ENCODE data around the gene TBC1D24.
A peak's percentile ranks its signal among the peaks of the same experiment; 100 is the strongest.
"Not testable (repeated sequence)": the region's sequence is repeated elsewhere in the genome, so short reads cannot be mapped to it uniquely, and the experiment has no call there.

Gene TBC1D24

GRCh38 chr16:2518823-2519710 lies 44.1 kb downstream of the TBC1D24 start:
- no peak for DNase-seq

DNA sequence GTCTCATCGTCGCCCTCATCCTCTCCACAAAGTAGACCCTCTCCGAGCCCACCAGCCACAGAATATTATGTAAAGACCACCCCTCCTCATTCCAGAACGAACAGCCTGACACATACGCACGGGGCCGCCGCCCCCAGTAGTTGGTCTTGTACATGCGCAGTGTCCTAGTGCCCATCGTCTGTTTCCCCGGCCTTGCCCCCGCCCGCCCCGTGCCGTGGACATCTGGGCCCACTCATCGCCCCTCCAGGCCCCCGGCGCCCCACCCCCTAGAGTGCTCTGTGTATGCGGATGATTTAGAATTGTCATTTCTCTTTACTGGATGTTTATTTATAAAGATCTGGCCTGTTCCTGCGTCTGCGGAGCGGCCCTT lies 44.8 kb downstream of the TBC1D24 start:
- no peak for DNase-seq

GRCh38 chr16:2520097-2520783 lies 45.3 kb downstream of the TBC1D24 start, which contains the start of gene AMDHD2:
Gene AMDHD2, plus strand, starts transcription at chr16:2520371. Its CDS starts 88 bp downstream, at chr16:2520459.
- DNase-seq: peak; percentile 90

DNA sequence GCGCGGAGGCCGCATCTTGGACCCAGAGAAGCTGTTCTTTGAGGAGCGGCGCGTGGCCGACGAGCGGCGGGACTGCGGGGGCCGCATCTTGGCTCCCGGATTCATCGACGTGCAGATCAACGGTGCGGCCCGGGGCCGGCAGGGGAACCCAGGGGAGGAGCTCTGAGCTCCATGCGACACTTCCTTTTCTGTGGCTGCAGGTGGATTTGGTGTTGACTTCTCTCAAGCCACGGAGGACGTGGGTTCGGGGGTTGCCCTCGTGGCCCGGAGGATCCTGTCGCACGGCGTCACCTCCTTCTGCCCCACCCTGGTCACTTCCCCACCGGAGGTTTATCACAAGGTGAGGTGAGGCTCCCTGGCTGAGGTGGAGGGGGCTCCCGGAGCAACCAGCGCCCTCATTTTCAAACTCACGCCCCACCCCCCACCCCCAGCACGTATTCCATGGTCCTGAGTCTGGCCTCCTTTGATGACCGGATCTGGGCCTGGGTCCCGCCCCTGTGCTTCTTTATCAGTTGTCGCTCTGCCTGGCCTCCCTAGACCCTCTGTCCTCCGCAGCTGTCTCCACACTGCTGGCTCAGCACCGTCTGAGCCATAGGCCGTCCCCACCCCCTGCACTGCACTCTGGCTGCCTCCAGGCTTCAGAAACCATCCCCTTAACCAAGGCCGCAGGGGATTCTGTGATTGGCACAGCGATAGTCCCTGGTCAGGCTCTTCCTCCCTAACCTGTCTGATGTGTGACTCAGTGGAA lies 46.0 kb downstream of the TBC1D24 start:
- DNase-seq: no peak

- DNase-seq: no peak
Observed at GRCh38 chr16:2523801-2524231, 48.9 kb downstream of the TBC1D24 start.

DNA sequence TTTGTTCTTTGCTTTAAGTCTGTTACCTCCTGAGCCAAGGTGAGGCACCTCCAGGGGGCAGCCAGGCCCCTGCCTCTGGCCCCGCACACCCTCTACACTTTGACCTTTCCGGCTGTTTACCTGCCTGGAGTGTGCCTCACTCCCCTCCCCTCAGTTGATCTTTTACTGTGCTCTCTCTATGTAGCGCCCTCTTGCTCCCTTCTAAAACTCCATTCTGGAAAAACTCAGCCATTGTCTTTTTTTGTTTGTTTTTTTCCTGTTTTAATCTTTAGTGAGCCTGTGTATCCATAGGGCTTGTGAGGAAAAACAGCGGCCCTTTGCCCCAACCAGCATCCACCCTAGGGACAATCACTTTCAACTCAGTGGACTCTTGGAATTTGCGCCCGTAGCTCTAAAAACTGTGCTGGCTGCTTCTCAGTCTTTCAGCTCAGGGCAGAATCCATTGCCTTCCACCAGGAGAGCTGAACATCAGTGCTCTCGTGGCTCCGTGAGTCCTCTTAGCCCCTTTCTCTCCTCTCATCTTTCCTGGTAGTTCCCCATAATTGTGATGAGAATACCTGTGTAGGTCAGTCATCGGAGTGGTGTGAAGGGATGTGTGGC lies 49.5 kb downstream of the TBC1D24 start:
- DNase-seq: no peak

DNA sequence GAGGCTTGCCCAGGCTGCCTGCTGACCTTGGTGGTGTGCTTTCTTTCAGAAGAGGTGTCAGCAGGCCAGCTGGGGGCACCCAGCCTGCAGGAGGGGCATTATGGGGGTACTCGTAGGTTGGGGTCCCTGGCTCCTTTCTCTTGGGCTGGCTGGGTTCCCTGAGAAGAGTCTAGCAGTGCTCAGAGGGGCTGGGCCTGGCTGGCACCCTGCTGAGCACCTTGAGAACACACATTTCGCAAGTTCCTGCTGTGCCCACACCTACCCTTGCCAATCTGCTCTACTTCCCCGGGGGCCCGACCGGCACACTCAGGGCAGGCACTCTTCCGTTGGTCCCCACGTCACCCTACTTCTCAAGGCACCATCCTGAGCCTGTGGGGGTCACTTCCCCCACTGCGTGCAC lies 51.2 kb downstream of the TBC1D24 start:
- DNase-seq: no peak

DNA sequence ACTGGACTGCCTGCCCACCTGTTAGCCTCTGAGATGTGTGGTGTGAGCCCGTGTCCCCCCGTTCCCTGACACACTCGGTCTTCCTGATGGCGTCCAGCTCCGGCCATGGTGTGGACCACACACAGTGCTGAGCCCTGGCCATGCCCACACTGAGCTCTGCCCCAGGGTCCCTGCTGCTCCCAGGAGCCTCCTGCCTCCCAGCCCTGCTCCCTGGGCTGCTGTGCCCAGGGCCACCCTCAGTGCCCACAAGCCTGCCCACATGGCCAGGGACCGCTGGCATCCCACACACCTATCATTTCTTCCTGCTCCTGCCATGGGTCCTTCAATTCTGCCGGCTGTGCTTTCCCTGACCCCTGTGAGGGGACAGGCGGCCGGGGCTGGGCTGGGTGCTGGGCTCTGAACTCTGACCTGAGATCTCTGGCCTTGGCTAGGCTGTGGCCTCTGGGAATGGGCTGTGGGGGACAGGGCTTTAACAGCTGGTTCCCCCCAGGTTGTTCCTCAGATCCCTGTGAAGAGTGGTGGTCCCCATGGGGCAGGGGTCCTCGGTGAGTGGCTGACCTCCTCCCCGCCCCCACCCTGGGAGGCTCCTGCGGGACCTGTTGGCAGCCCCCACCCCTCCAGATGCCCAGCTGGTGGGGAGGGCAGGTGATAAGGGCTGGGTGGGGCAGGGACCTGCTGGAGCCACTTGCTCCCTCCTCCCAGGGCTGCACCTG lies 52.3 kb downstream of the TBC1D24 start:
- no peak for DNase-seq

GRCh38 chr16:2527784-2528100 lies 52.8 kb downstream of the TBC1D24 start:
- no peak for DNase-seq

GRCh38 chr16:2528161-2529060 lies 53.5 kb downstream of the TBC1D24 start:
- DNase-seq: no peak

GRCh38 chr16:2529061-2529931 lies 54.4 kb downstream of the TBC1D24 start:
- DNase-seq: no peak

GRCh38 chr16:2529961-2530628 lies 55.2 kb downstream of the TBC1D24 start:
- DNase-seq: no peak

- DNase-seq: no peak
Observed at GRCh38 chr16:2530629-2531318, 55.8 kb downstream of the TBC1D24 start.

- DNase-seq: no peak
Observed at GRCh38 chr16:2531371-2531695, 56.4 kb downstream of the TBC1D24 start, which contains the start of gene CEMP1. Gene CEMP1, minus strand, starts transcription at chr16:2531408. Its CDS starts 335 bp downstream, at chr16:2531073.

GRCh38 chr16:2531696-2532493 lies 57.0 kb downstream of the TBC1D24 start:
- peak; percentile 97 for DNase-seq

DNA sequence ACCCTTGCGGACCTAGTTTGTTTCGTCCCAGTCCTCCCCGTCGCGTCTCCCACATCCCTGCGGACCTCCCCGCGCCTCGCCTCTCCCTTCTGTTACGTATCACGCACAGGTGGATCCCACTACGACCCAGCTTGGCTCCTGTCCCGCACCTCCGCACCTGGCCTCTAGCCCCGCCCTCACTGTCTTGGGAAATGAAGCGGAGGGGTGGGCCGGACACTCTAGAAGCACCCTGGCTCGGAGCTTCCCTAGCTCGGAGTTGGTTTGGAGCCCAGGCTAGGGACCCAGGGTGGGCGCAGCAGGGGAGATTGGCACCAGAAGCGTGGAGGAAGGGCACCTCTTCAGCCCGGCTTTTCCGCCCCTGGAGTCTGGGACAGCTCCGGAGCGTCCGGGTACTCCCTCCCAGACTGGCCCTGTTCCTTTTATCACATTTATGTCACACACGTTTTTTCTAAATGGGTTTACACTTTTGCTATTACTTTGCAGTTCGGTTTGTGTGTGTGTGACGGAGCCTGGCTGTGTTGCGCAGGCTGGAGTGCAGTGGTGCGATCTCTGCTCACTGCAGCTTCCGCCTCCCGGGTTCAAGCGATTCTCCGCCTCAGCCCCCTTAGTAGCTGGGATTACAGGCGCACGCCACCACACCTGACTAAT lies 57.7 kb downstream of the TBC1D24 start:
- peak; percentile 45 for DNase-seq

DNA sequence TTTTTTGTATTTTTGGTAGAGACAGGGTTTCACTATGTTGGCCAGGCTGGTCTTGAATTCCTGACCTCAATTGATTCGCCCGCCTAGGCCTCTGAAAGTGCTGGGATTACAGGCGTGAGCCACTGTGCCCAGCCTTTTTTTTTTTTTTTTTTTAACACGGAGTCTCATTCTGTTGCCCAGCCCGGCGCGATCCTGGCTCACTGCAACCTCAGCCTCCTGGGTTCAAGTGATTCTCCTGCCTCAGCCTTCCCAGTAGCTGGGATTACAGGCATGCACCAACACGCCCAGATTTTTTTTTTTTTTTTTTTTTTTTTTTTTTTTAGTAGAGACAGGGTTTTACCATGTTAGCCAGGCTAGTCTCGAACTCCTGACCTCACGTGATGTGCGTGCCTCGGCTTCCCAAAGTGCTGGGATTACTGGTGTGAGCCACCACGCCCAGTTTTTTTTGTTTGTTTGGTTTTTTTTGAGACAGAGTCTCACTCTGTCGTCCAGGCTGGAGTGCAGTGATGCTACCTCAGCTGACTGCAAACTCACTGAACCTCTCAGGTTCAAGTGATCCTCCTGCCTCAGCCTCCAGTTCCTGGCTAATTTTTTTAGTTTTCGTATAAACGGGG lies 58.3 kb downstream of the TBC1D24 start:
- not testable (repeated sequence) for DNase-seq
